Inflammatory macrophage treated with lipopolysaccharide for 4 hours (primary cell): ENCODE measurements around the gene ZNF12.
"Not testable (repeated sequence)": the region's sequence is repeated elsewhere in the genome, so short reads cannot be mapped to it uniquely, and the experiment has no call there.

Experiments
- DNase-seq: peaks from one replicate; pipeline ENCODE4 v3.0.0-alpha.2; 2020

The ZNF12 gene

GRCh38 chr7:6691103-6691502, 15.6 kb downstream of the ZNF12 start:
- DNase-seq, result no peak

- DNase-seq, result no peak
Measured at GRCh38 chr7:6680146-6680545, 26.6 kb downstream of the ZNF12 start.

GRCh38 chr7:6675807-6676405, 30.8 kb downstream of the ZNF12 start:
- DNase-seq, result no peak

GRCh38 chr7:6670851-6671250, 35.9 kb downstream of the ZNF12 start:
- DNase-seq, result not testable (repeated sequence)

GRCh38 chr7:6658618-6659345, 48.0 kb downstream of the ZNF12 start:
- no peak for DNase-seq

GRCh38 chr7:6656413-6656812, 50.3 kb downstream of the ZNF12 start:
- no peak for DNase-seq

- DNase-seq, result no peak
Measured at GRCh38 chr7:6655636-6656385, 50.9 kb downstream of the ZNF12 start.

GRCh38 chr7:6654842-6655610, 51.7 kb downstream of the ZNF12 start:
- DNase-seq, result no peak

- no peak for DNase-seq
Measured at GRCh38 chr7:6654113-6654841, 52.5 kb downstream of the ZNF12 start.

- DNase-seq, result no peak
Measured at GRCh38 chr7:6653071-6654003, 53.4 kb downstream of the ZNF12 start.

GRCh38 chr7:6652446-6653011, 54.2 kb downstream of the ZNF12 start:
- DNase-seq, result no peak

- no peak for DNase-seq
Measured at GRCh38 chr7:6651851-6652445, 54.8 kb downstream of the ZNF12 start.

- DNase-seq, result no peak
Measured at GRCh38 chr7:6650521-6651011, 56.2 kb downstream of the ZNF12 start.

GRCh38 chr7:6650086-6650485, 56.7 kb downstream of the ZNF12 start:
- no peak for DNase-seq

GRCh38 chr7:6649241-6649961, 57.3 kb downstream of the ZNF12 start:
- no peak for DNase-seq

GRCh38 chr7:6648815-6649104, 58.0 kb downstream of the ZNF12 start:
- no peak for DNase-seq

GRCh38 chr7:6648066-6648814, 58.5 kb downstream of the ZNF12 start:
- DNase-seq, result no peak

- DNase-seq, result no peak
Measured at GRCh38 chr7:6647541-6647940, 59.2 kb downstream of the ZNF12 start.

GRCh38 chr7:6647080-6647479, 59.7 kb downstream of the ZNF12 start:
- no peak for DNase-seq
